C4-2B (cell line): ENCODE results near the gene KLF11.

Experiments
- CTCF ChIP-seq: fragments of 450-650 bp; conservative IDR thresholded peaks from 2 replicates; pipeline ENCODE4 v1.5.1; 2017; ENCODE audit warnings: mild to moderate bottlenecking
- ZFX ChIP-seq: fragments of 450-650 bp; IDR thresholded peaks from 2 replicates; pipeline ENCODE4 v1.6.1; 2017

GRCh38 chr2:10056439-10056838 is 13.1 kb downstream of the KLF11 start:
- TF ChIP-seq CTCF (no peak), ZFX (no peak)
